ENCODE data around the gene SRSF5.

Gene SRSF5

DNA sequence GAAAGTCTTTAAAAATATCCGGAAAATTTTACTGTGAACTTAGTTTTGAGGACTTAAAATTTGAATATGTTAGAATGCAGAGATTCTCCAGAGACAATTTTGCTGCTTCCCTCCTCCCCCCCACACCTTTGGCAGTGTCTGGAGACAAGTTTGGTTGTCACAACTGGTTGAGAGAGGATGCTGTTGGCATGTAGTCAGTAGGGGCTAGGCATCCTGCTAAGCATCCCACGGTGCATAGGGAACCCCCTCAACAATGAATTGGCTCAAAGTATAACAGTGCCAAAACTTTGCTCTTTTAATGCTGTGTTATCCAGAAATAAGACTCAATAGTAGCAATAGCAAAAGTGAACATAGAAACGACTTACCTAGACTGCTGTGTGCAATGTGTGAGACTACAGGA, 3.6 kb downstream of the SRSF5 start:
- no peak for DNase-seq (ENCODE audit: low read depth)

- no peak for DNase-seq (ENCODE audit: low read depth)
These were observed 4.2 kb downstream of the SRSF5 start for GRCh38 chr14:69771136-69771535.

DNA sequence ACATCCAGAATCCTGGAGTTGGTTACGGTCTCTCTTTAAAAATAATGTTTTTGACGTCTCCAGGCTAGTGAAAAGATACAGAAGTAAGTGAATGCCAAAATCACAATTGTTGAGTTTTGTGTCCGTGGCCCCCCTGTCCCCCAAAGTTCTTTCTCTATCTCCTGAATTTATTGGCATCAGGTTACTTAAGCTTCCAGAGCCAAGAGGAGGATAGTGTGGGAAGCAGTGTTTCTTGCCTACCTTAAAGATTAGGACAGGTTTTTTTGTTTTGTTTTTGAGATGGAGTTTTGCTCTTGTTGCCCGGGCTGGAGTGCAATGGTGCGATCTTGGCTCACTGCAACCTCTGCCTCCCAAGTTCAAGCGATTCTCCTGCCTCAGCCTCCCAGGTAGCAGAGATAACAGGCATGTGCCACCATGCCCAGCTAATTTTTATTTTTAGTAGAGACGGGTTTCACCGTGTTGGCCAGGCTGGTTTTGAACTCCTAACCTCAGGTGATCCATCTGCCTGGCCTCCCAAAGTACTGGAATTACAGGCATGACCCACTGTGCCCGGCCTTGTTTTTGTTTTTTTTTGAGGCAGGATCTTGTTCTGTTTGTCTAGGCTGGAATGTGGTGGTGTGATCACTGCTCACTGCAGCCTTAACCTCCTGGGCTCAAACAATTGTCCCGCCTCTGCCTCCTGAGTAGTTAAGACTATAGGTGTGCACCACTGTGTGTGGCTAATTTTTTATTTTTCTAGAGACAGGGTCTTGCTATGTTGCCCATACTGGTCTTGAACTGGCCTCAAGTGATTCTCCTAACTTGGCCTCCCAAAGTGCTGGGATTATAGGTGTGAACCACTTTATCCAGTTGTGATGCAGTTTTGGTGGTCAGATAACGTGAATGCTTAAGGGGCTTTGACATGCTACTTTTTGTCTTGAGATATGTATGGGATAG, 5.4 kb downstream of the SRSF5 start:
- no peak for DNase-seq (ENCODE audit: low read depth)

DNA sequence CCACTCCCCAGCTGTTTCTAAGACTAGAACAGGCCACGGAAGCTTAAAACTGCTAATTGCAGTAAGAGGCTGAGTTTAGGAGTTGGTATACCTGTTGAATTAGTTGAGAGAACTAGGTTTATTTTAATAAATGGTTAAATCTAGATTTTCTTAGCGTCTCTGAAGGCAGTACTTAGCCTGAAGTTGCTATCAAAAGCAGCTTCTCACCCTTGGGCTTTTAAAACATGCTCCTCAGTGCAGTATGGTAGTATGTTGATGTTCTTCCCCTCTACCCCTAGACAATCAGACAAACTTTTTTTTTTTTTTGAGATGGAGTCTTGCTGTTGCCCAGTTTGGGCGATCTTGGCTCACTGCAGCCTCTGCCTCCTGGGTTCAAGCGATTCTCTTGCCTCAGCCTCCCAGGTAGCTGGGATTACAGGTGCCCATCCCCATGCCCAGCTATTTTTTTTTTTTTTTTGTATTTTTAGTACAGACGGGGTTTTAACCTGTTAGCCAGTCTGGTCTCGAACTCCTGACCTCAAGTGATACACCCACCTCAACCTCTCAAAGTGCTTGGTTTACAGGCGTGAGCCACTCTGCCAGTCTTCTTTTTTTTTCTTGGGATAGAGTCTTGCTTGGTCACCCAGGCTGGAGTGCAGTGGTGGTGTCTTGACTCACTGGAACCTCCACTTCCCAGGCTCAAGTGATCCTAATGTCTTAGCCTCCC, 6.8 kb downstream of the SRSF5 start:
- no peak for DNase-seq (ENCODE audit: low read depth)

GRCh38 chr14:69775012-69775411, 8.1 kb downstream of the SRSF5 start:
- DNase-seq (ENCODE audit: low read depth) = no peak

- no peak for DNase-seq (ENCODE audit: low read depth)
These were observed 10.0 kb downstream of the SRSF5 start for GRCh38 chr14:69776875-69777453.

DNA sequence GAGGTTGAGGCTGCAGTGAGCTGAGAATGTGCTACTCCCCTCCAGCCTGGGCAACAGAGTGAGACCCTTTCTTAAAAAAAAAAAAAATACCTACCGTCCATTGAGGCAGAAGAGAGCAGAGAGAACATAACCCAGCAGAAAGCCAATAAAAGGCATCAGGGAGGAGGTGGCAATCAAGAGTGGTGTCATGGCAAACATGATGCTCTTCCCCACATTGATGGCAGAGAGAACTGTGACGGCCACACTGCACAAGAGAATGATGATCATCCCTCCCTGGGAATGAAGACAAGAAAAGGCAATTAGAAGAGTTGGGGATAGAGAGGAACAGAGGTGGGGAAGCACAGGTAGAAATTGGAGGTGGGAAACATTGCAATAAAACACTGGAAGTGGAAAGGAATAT, 12.1 kb downstream of the SRSF5 start:
- no peak for DNase-seq (ENCODE audit: low read depth)

DNA sequence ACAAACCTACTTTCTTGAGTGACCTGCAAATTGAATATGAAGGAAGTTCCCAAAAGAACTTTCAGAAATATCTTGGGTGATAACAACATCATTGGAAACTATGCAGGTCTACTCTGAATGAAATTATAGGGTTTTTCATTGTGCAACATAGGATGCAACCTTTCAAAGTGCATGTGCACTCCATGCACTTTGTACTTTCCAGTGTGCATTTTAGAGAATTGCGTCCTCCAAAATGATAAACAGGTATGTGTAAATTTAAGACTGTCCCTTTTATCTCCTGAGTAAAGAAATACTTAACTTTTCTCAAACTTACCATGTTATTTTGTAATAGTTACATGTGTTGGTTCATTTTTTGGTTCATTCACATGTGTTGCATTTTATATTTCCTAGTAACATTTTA, 13.2 kb downstream of the SRSF5 start:
- no peak for DNase-seq (ENCODE audit: low read depth)

DNA sequence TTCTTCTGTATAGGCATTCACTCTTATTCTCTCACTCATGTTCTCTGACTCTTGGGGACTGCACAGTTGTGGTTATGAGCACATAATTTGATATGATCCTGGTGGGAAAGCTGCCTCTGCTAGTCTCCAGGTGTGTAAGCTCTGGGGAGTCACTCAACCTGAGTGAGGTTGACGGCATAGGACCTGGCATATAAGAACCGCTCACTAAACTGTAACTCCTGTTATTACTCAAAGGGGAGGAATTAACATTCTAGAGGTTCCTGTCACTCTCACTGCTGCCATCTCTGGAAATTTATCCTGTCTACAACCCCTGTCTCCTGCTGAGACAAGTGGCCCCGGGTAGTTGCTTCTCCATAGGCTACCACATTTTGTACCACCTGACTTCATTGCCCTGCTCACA, 14.0 kb downstream of the SRSF5 start:
- DNase-seq (ENCODE audit: low read depth) = no peak

GRCh38 chr14:69784942-69785341, 18.0 kb downstream of the SRSF5 start:
- DNase-seq (ENCODE audit: low read depth) = no peak

- DNase-seq (ENCODE audit: low read depth) = no peak
These were observed 19.7 kb downstream of the SRSF5 start for GRCh38 chr14:69786603-69787002.

DNA sequence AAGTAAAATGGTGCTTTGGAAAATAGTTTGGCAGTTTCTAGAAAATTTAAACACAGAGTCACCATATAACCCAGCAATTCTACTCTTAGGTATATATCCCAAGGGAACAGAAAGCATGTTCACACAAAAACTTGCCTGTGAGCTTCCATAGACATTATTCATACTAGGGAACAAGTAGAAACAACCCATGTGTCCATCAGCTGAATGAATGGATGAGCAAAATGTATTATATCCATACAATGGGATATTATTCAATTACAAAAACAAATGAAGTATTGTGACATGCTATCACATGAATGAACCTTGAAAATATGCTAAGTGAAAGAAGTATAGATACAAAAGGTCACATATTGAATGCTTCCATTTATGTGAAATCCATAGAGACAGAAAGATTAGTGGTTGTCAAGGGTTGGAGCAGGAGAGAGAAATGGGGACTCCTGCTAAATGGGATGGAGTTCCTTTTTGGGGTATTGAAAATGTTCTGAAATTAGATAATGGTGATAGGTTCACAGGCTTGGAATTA, 22.2 kb downstream of the SRSF5 start:
- no peak for DNase-seq (ENCODE audit: low read depth)

DNA sequence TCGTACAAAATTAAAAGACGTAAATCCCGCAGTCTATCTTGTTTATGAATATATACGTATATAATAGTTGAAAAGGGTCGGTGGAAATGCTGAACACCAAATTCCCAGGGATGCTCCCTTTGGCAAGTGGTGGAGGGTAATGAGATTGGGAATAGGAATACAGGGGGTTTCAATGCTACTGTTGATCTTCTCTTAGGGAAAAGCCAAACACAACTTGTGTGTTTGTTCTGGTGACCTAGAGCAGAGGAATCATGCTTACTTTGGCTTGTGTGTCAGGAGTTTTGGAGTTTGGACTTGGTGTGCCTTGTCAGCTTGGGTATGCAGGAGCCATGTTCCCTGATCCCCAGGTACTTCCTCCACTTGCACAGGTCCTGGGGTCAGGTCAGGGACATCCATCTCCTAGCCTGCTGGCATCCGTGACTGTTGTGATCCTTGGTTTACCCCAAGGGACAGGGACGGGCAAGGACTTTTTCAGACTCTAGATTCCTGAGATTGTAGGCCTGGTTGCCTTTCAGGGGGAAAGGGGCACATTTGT, 26.0 kb downstream of the SRSF5 start:
- no peak for DNase-seq (ENCODE audit: low read depth)

GRCh38 chr14:69794791-69795190, 27.8 kb downstream of the SRSF5 start:
- no peak for DNase-seq (ENCODE audit: low read depth)

GRCh38 chr14:69795691-69796090, 28.7 kb downstream of the SRSF5 start:
- no peak for DNase-seq (ENCODE audit: low read depth)

DNA sequence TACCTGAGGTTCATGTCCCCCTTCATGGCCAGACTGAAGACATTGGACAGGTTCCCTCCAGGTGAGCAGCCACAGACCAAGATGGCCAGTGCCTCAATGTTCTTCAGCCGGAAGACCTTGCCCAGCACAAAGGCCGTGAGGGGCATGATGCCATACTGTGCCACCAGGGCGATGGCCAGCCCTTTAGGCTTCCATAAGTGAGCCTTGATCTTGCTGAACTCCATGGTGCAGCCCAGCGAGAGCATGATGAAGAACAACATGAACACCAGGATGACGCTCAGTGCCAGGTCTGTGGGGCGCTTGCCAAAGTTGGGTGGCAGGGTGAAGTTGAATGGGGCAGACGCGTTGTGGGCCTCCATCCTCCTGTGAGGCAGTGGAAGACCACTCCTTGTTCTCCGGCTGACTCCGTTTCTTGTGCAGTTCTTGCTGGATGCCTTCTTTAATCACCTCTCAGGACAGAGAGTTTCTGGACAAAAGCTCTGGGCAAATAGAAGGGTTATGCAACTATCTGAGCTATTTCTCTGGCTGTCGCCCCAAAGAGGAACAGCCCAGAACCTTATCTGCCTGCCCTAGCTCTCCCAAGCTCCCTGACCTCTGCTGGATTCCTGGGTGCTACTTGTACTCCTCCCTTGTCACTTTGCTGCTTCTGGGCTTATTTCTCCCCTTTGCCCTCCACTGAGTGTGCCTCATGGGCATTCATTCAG, 30.0 kb downstream of the SRSF5 start, which contains the start of gene SLC10A1:
SLC10A1 (minus strand) TSS at position 445 of the 704 bp plus-strand sequence; CDS start at position 359, 86 bp downstream.
- DNase-seq (ENCODE audit: low read depth) = no peak

DNA sequence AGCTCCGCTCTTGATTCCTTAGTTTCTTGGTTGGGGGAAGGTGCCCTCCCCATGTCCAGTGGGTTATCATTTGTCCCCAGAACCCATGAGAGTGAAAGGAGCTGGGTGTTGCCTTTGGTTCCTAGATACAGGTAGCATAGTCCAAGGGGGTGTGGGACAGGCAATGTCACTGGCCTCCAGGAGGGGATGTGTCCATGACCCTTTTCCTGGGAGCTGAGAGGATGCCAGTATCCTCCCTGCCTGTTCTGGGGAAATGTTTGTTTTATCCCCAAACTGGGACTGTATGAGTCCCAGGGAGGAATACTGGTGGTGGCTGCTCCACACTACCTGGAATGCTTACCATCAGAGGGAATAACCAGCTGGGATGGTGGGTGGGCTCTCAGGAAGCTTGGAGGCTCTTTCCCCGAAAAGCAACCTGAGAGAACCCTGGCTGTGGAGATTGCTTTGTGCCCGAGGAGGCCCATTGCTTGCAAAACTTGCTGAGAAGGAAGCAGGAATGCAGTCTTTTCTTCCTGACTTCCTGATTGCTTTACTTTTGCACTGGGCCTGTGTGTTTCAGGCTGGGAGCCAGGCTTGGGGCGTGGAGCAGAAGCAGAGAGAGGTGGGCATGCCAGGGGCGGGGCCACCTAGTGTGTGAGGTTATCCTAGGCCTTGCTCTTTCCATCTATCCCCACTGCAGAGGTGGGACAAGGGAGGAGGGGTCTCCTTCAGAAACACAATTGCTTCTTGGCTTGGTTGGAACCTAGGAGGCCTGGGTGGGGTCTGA, 30.8 kb downstream of the SRSF5 start:
- DNase-seq (ENCODE audit: low read depth) = no peak

GRCh38 chr14:69798339-69798735, 31.4 kb downstream of the SRSF5 start:
- DNase-seq (ENCODE audit: low read depth) = no peak

DNA sequence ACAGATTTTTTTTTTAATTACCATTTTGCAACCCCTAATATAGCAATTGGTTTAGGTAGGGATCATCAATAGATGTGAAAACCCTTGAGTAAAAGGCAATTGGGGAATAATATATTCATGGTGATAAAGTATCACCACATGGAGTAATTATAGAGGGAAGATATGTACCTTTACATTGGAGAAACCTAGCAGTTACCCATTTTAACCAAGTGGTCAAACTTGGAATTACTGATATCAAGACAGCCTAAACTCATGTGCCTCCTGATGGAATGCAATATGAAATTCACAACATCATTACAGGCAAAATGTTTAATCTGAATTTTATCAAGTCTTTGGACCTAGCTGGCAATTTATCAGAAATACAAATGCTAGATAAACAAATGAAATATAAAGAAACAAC, 36.8 kb downstream of the SRSF5 start:
- no peak for DNase-seq (ENCODE audit: low read depth)

DNA sequence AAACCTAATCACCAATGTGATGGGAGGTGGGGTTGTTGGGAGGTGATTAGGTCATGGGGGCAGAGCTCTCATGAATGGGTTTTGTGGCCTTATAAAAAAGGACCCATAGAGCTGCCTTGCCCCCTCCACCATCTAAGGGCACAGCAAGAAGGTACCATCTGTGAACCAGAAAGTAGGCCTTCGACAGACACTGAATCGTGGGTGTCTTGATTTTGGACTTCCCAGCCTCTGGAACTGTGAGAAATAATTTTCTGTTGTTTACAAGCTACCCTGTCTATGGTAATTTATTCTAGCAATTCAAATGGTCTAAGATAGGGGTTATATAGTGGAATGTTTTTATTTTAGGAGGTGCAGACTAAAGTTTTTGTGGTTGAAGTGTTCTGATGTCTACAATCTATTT, 38.0 kb downstream of the SRSF5 start:
- DNase-seq (ENCODE audit: low read depth) = no peak

GRCh38 chr14:69807192-69807591, 40.2 kb downstream of the SRSF5 start:
- no peak for DNase-seq (ENCODE audit: low read depth)
